HG02642 (cell line): ENCODE data around the gene RASA3.

Experiments used
- ATAC-seq: cut with Tn5 transposase; IDR thresholded peaks from one replicate; pipeline ENCODE4 v1.9.1; 2021; ENCODE audit warnings: mild to moderate bottlenecking; ENCODE audit not compliant: unreplicated experiment, poor library complexity

The RASA3 gene

DNA sequence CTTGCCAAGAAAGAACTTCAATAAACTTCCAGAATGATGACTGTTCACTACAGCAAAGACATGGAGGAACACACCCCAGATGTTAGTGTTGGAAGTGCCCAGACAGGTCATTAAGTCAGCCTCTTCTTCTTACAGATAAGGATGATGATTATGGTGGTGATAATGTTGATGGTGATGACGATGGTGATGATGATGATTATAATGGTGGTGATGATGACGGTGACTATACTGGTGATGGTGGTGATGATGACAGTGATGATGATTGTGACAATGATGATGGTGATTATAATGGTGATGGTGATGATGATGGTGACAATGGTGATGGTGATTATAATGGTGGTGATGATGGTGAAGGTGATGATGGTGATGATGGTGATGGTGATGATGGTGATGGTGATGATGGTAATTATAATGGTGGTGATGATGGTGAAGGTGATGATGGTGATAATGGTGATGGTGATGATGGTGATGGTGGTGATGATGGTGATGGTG lies 167.0 kb downstream of the RASA3 start:
- ATAC-seq = no peak

DNA sequence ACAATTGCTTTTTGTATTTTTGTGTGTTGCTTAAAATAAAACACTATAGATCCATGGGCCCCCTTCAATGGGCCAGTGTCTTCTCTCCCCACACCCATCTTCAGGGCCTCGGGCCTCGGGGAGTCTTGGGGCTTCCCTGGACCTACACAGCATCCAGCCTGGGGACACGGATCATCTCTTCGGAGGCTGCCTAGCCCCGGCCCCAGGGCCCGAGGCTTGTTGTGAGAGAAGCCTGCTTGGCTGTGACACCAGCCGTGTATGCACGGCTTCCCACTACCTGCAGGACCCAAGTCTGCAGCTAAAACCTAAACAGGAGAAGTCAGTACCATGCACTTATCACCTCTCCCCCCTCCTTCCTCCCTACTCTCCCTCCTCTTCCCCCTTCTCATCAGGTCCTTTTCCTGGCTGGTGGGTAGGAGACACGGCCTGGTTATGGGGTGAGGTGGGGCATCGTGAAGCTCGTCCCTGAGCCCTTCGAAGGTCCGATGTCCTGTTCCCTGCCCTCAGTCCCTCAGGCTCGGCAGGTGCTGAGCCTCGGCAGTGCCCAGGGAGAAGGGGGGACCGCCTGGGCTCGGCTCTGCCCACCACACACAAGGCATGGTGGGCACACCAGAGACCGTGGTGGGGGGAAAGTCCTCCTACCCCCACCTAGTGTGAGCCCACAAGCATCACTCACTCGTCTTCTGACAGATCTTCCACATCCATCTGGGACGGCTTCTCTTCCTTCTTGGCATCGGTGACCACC lies 168.0 kb downstream of the RASA3 start:
- no peak for ATAC-seq

DNA sequence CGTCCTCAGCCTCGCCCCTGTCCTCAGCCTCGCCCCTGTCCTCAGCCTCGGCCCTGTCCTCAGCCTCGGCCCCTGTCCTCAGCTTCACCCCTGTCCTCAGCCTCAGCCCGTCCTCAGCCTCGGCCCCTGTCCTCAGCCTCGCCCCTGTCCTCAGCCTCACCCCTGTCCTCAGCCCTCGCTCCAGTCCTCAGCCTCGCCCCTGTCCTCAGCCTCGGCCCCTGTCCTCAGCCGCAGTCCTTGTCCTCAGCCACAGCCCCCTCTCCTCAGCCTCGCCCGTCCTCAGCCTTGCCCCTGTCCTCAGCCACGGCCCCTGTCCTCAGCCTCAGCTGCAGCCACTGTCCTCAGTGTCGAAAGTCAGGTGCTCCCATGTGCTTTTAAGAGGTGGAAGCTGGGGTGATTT lies 169.0 kb downstream of the RASA3 start:
- no peak for ATAC-seq

DNA sequence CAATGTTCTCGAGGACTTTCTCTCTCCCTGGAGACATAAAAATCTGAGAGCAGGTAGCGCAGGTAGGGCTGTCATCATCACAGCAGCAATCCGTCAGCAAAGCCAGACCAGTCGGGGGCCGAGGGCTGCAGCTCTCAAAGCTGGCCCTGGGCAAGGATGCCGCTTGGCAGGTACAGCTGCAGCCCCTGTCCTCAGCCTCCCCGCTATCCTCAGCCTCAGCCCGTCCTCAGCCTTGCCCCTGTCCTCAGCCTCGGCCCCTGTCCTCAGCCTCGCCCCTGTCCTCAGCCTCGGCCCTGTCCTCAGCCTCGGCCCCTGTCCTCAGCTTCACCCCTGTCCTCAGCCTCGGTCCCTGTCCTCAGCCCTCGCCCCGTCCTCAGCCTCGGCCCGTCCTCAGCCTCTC lies 169.4 kb downstream of the RASA3 start:
- ATAC-seq = no peak

DNA sequence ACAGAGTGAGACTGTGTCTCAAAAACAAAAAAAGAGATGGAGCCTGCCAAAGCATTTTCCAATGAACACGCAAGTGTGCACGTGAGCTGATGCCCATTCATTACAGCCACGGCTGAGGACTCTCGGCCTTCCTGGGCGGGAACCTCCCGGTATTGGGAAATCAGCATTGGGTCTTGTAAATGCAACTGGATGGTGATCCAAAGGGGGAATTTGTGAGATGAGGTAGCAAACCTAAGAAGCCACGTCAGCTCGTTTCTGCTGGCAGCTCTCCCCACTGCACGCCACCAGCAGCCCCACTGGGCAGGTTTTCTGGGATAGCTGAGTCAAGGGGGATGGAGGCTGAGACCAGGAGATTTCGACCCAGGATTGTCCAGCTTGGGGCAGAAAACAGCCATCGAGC lies 170.0 kb downstream of the RASA3 start:
- ATAC-seq = no peak

DNA sequence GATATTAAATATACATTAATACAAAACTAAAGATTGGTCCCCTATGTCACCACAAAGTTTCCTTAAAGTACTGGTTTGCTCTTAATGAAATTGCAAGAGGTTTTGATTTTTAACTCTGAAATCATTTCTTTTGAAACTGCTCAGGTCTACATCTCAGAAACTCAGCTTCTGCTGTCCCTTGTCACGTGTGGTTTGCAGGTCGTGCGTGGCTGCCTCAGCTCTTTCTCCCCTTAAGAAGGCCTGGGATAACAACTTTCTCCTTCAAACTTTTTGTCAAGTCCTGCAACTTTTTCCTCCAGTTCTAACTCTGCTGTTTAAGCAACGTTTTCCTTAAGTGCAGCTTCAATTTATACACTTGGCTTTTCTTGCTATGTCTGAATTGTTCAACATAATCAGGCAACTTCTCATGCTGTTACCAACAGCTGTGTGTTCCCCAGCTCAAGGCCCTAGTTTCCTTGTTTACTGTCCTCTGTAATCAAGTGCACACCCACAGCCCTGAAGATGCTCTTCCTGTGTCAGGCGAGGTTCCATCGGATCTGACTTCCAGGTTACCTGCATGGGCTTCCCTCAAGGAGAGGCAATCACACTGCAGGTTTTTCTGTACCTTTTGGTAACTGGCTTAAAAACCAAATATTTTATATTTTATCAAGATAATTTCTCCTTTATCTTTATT lies 172.0 kb downstream of the RASA3 start:
- ATAC-seq = no peak

DNA sequence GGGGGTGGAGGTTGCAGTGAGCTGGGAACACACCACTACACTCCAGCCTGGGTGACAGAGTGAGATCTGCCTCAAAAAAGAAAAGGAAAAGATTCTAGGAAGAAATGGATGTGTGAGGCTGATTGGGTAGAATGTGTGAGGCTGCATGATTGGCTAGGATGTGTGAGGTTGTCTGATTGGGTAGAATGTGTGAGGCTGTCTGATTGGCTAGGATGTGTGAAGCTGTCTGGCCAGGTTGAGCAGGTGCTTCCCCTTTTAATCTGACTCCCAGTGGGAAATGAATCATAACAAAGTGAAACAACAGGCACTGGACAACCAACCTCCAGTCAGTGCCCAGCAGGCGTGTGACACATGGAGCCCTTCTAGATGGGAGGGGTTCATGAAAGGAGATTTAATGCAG lies 173.2 kb downstream of the RASA3 start:
- no peak for ATAC-seq

DNA sequence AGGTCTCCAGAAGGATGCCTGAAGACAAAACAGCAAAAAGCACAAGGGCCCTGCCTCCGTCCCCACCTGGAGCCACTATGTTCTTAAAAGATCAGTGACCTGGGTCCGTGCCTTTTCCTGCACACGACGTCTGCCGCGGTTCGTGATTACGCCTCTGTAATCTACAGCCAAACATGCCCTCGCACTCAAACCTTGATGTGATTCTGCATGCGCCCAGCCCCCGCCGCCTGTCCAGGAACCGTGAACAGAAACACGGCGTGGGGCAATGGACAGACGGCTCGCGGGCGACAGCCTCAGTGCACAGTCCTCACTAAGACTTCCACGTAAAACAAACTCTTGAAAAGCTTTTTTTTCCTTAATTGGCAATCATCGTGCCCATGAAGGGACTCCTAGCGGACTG lies 174.1 kb downstream of the RASA3 start:
- no peak for ATAC-seq

DNA sequence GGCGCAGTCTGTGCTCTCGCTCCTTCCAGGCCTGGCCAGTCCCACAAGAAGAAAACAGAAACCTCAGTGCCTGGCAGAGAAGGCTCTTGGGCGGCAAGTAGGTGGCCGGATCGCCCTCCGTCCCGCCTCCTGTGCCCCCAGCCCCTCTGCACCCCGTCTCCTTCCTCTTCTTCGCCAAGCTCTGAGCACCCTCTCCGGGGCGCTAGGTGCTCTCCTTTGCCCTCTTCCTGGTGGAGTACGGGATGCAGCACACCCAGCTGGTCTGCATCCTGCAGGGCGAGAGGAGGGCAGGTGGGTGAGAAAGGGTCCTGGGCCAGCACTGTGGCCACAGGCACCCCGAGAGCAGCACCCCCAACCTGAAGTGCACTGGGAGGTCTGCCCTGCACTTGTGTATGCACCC lies 175.9 kb downstream of the RASA3 start:
- no peak for ATAC-seq

DNA sequence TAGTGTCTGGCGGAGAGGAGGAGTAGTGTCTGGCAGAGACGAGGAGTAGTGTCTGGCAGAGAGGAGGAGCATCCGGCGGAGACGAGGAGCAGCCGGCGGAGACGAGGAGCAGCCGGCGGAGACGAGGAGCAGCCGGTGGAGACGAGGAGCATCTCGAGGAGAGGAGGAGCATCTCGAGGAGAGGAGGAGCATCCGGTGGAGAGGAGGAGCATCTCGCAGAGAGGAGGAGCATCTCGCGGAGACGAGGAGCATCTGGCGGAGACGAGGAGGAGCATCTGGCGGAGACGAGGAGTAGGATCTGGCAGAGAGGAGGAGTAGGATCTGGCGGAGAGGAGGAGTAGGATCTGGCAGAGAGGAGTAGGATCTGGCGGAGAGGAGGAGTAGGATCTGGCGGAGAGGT lies 176.7 kb downstream of the RASA3 start:
- ATAC-seq = no peak

DNA sequence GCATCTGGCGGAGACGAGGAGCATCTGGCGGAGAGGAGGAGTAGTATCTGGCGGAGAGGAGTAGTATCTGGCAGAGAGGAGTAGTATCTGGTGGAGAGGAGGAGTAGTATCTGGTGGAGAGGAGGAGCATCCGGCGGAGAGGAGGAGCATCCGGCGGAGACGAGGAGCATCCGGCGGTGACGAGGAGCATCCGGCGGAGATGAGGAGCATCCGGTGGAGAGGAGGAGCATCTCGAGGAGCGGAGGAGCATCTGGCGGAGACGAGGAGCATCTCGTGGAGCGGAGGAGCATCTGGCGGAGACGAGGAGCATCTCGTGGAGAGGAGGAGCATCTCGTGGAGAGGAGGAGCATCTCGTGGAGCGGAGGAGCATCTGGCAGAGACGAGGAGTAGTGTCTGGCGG lies 177.2 kb downstream of the RASA3 start:
- no peak for ATAC-seq

DNA sequence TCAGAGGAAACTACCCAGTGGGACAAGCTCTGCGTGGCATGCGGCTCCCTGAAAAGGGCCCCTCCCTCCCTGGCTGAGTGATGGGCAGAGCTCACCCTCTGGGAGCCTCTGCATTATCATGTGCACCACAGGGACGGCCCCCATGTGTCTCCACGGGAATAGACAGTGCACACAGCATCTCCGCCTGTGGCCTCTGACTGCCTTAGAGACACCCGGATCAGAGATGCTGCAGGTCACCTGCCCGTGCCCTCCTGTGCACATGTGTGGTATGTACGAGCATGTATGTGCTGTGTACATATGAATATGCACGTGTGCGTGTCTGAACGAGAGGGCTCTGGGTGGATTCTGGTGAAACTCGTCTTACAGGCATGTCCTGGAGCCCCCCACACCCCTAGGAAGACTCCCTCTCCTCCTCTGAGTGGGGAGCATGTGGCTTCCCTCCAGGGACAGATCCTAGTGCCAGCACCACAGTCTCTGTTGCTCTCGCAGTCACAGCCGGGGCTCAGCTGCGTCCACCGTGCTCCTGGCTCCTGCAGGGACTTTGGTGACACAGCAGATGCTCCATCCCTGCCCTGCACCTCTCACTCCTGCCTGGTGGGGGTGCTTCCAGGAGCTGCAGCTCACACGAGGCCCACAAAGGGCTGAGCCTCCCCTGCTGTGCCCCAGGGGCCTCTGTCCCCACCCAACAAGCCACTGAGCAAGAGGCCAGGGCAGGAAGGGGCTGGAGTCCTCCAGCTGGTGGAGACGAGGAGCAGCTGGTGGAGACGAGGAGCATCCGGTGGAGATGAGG lies 178.2 kb downstream of the RASA3 start:
- ATAC-seq = no peak

DNA sequence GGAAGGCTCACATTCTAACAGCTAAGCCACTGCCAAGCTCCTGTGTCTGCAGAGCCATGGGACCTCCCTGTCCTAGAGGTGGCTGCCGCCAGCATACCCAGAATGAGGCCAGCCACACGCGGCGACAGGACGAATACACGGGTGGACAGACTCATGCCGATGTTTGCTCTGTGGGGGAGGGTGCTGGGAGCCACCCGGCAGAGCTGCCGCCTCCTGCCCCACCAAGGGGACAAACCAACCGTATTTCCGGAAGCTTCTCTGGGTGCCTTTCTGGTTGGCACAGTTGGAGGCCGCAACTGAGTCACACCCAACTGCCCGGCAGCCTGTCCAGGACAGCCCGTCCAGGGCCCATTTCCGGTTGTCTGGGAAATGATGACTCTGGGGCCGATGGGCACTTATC lies 178.9 kb downstream of the RASA3 start:
- ATAC-seq = no peak

DNA sequence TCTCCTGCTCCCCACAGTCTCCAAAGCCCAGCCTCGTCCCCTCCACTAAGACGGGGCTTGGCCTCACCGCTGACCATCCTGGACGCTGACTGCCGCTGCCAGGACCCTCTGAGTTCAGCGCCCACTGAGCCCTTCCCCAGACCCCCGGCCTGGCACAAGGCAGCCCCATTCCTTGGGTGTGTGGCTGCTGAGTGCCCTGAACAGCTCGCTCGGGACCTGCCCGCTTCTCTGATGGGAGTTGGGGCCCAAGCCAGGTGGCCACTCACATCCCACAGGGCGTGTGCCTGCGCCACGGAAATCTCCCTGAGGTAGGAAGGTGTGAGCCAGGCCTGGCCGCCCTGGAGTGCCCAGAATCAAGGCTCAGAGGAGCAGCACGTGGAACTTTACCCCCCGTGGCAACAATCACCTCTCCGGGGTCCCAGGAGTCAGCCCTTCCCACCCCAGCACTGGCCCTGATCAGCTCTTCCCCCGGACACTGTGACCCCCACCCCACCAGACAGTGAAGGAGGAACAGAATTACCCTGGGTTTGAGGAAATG lies 179.4 kb downstream of the RASA3 start:
- ATAC-seq = no peak

DNA sequence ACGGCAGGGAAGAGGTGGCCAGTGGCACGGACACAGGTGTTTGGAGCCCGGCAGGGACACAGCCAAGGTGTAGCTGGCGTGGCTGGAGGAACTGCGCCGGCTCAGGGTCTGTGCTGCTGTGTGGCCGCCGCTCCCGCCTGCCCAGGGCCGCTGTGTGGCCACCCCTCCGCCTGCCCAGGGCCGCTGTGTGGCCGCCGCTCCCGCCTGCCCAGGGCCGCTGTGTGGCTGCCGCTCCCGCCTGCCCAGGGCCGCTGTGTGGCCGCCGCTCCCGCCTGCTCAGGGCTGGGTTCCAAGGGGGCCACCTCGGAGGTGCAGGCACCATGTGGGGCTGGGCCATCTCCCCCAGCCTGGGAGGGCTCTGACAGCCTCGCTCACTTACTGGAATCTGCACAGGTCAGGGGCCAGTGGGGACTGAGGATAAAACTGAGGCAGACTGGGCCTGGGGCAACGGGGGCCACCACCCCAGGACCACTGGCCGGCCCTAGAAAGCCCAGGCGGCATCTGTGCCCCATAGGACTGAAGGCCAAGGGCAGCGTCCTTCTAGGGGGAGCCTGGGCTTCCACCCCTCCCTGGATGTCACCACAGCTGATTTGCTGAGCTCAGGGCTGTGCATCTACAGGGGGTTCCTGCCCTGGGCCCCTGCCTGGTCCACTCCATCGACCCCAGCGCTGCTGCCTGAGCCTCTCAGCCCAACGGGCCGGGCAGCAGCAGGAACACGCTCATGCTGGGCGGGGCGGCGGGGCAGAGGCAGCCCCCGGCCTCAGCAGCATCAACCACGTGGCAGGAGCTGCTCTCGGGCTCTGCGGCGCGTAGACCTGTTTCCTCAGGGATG lies 180.1 kb downstream of the RASA3 start:
- ATAC-seq = no peak

DNA sequence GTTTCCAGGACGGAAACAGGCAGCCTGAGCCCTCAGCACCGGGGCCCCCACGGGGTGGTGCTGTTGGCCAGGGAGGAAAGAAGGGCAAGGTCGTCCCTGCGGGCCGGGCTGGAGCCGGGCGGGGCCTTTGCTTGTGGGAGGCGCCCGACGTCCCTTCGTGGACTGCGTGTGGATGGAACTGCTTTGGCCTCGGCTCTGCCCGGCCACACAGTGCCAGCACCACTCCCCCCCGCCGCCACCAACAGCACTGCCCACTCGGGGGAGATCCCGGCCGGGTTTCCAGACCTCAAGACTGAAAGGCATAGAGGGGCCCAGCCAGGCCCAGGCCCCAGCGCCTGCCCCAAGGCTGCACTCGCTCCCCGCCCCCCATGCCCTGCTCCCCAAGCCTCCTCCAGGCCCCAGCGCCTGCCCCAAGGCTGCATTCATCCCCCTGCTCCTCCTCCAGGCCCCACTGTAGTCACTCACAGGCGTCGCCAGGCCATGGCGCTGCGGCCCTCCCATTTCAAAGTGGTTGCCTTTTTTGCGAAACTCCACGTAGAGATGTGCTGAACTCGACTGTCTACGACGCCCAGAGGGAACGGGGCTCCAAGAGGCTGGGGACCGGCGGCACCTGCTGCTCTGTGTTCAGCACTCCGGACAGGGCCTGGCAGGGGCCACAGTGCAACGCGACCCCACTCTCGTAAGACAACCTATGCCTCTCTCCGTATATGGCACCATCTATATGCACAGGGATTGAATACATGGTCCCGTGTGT lies 181.0 kb downstream of the RASA3 start:
- peak; percentile 74 for ATAC-seq

DNA sequence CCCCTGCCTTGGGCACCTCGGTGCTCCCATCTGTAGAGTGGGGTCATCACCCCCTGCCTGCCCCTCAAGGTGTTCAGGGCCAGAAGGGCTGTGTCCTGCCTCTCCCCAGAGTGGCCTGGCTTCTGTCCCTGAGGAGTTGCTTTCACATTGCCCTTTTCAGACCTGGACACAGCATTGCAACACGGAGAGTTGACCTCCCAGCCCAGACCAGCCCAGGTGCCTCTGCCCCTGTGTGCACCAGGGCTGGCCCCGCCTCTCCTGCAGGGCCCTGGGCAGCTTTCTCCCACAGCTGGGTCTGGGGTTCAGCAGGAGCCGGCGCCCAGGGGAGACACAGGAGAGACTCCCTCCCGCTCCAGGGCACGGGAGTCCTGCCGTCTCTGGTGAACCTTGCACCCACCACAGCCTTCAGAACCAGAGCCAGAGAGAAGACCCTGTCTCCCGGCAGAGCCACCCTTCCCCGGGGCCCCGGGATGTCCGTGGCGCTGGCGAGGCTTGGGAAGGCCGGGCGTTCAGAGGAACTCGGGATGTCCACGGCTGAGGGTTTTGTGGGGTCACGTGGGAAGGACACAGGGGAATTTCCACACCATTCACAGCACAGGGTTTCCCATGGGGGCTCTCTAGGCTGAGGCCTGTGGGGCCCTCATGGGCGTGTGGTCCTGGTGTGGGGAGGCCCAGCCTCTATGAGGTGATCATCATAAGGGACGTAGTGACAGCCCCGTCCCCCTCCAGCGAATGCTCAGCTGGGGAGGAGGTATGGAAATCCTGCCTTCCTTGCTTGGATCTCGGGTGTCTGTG lies 181.8 kb downstream of the RASA3 start:
- ATAC-seq = peak; percentile 31

DNA sequence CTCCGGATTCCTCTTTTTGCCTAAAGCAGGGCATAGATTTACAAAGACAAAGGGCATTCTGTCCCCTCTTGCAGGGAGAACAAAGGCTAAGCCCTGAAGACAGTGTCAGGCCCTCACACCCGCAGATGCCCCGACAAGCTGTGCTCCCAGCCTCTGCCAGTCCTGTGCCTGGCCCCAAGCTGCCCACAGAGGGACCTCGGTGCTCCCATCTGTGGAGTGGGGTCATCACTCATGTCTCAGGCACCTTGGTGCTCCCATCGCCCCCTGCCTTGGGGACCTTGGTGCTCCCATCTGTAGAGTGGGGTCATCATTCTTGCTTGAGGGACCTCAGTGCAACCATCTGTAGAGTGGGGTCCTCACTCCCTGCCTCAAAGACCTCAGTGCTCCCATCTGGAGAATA lies 182.9 kb downstream of the RASA3 start:
- no peak for ATAC-seq
